Measurements from ENCODE around the gene LLGL2.

LLGL2 gene

GRCh38 chr17:75493476-75494129 lies 31.9 kb upstream of the LLGL2 start:
- DNase-seq, result no peak

GRCh38 chr17:75494326-75494877 lies 31.1 kb upstream of the LLGL2 start:
- no peak for DNase-seq

DNA sequence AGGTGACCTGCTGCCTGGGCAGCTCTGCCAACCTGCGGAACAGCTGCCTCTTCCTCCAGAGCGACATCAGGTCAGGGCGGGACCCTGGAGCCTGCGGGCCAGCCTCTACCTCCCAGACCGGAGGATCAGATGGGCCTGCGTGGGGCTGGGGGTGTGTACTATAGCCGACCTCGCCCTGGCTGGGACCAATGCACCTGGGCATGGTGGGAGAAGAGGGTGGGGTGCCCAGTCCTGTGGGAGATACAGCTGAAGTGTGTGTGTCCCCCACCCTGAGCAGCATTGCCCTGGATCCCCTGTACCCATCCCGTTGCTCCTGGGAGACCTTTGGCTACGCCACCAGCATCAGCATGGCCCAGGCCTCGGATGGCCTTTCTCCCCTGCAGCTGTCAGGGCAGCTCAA lies 29.5 kb upstream of the LLGL2 start:
- DNase-seq, result no peak

- DNase-seq, result no peak
These were observed 27.3 kb upstream of the LLGL2 start for GRCh38 chr17:75498039-75498725.

DNA sequence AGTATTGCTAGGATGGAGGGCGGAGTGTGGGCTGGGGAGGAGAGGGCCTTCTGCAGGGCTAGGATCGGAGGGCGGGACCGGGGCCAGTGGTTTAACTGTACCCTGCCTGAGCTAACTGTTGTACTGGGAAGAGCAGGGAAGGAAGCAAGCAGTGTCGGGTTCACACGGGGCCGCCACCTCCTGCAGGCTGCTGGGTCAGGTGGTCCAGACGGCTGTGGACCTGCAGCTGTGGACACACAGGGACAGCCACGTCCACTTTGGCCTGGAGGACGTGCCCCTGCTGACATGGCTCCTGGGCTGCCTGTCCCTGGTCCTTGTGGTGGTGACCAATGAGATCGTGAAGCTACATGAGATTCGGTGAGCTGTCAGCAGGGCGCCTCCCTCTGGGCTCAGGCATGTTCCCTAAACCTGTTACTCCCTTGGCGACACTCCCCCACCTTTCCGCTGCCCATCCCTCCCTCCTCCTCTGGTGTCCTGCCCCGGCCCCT lies 26.7 kb upstream of the LLGL2 start:
- DNase-seq, result no peak

GRCh38 chr17:75499313-75500022 lies 26.0 kb upstream of the LLGL2 start:
- DNase-seq, result no peak

DNA sequence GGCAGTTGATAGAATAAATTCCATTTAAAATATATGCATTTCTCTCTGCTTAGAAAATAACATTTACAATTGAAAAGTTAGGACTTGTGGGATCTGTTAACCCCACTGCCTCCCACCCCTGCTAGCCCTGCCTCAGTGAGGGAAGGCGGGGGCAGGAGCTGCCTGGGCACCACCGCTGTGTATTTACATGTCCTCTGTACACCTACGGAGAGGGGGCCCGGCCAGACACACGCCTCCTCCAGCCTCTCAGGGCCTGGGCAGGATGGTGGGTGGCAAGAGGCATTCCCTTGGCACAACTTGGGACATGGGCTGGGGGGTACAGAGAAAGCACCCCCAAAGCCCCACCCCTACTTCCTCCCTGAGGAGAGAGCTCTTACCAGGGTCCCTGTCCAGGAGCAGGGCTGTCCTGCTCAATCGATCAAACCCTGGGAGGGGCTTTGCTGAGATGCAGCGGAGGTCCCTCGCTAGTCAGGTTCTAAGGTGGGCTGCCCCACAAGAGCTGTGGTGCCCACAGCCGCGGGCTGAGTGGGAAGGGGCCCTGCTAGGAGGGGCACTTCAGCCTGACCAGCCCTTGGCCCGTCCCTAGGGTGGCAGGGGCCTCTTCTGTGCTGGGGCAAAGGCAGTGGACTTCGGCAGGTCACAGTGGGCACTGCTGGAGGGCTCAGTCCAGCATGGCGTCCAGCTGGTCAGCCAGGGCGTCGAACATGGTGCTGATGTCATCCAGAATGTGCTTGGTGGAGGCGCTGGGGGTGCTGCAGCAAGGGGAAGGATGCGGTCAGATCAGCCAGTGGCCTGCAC lies 24.9 kb upstream of the LLGL2 start:
- no peak for DNase-seq

DNA sequence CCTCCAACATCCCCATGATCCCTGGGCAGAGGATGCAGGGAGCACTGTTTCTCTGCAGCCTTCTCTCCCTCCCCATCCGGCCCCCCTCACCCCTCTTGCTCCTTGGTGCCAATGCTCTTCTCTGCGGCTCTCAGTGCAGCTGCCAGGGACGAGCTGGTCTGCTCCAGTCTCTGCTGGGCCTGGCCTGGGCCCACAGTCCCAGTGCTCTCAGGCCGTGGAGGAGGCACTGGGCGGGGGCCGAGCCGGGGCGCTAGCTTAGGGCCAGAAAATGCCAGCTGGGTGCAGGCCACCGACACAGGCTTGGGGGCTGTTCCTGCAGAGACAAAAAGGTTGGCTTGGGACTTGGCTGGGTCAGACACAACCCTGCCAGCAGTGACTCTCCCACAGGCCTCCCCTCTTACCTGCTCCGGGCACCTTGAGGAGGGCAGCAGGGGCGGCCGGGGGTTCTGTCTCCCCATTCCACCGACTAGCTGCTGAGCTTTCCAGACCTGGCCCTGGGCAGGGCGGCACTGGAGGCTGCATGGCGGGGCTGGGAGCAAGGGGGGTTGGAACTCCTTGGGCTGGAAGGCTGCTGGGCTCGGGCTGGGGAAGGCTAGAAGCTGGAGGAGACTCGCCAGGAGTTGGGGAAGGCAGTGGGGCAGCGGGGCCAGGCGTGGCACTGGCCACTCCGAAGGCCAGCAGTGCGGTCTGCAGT lies 24.0 kb upstream of the LLGL2 start:
- DNase-seq, result no peak

DNA sequence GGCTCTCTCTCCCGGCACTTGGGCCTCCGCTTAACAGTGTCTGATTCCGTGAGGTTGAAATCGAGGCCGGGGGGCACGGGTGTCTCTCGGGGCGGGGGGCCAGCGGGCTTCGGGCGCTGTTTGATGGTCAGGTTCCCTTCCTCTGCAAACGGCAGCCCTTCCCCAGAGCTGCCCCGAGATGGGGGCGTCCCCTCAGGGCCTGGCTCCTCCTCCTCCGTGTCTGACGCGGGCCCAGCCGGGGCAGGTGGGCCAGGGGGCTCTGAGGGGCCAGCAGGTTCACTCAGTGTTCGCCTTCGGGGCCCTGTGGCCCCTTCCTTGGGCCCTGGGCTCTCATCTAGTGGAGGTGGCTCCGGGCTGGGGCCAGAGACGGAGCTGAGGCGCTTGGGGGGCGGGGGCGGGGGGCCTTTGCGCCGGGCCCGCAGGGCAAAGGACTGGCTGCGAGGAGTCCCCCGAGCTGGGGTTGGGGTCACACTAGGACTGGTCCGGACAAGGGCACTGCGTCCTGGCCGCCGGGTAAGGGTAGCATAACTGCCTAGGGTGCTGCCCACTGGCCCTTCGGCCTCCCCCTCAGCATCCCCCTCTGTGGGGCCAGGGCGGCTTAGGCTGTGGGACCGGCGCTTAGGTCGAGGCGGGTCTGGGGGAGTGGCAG lies 23.3 kb upstream of the LLGL2 start:
- DNase-seq, result no peak

DNA sequence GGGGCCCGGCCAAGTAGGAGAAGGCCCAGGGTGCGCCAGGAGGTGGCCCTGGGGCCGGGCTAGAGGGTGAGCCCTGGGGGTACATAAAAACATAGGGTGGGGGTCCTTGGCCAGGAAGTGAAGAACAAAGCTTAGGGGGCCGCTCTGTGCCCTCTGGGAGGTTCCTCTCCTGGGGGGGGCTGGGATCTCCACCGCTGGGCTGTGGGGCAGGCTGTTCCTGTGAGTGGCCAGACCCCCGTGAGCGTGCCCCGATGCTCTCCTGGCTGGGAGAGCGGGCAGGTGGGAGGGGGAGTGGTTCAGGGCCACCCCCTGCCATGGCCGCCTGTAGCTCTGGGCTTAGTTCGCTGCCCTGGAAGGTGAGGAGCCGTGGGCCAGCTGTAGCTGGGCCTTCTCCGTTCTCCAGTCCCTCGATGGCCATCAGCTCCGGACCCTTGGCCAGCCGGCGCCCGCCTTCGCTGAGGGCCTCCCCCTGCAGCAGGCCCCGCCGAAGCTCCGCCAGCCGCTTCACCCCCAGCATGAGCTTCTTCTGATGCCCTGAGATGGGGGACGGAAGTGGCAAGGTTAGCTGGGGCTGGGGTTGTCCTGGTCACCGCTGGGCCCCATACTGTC lies 22.7 kb upstream of the LLGL2 start:
- DNase-seq, result no peak

DNA sequence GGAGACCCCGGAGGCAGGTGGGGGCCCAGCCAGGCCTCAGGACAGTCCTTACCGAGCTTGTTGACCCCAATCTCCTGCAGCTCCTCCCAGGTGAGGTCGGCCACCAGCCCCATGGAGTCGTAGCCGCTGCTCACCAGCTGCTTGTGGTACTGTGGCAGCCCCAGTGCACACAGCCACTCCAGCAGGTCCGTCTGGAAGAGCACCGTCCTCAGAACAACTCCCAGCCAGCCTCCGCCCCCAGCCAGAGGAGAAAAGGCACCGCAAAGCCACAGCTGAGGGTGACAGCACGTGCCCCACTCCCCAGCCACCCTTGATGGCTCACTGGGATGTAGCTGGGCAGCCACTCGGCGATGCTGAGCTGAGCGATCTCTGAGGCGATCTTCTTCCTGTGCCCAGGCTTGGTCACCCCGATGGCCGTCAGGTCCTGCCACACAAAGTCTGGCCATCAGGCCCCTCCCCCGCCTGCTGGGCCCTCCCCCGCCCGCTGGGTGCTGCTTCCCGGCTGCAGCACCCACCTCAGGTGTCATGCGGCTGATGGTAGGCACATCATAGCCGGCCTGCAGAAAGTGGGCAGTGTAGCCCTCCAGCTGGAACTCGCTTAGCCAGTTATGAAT lies 22.1 kb upstream of the LLGL2 start:
- no peak for DNase-seq

DNA sequence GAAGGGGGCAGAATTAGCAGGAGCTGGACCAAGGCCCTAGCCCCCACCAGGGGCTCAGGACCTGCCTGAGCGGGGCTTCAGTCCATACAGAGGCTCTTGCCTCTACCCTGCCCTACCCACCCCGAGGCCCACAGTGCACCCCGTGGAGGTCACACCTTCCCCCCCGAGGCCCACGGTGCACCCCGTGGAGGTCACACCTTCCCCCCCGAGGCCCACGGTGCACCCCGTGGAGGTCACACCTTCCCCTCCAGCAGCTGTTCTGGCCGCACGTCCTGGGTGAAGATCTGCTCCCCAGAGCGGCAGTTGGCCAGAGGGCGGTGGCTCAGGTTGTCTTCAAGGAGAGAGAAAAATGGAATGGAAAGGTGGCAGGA lies 21.5 kb upstream of the LLGL2 start:
- no peak for DNase-seq

GRCh38 chr17:75504347-75505151 lies 20.9 kb upstream of the LLGL2 start:
- DNase-seq, result no peak

GRCh38 chr17:75505152-75505409 lies 20.4 kb upstream of the LLGL2 start:
- no peak for DNase-seq

DNA sequence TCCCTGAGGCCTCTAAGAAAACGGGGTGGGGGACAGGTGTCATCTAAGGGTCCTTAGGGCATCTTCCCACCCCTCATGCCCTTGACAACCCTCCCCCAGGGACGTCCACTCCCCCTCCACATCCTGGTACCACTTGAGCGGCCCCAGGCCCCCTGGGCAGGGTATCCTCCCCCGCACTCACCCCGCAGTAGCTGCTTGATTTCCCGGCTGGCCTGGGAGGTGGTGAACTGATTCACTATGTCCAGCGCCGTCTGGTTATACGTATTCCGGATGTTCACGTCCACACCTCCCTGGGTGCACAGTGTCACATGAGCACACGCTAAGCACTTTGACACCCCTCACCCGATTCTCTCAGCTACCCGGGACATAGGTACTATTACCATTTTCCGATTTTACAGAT lies 19.9 kb upstream of the LLGL2 start:
- DNase-seq, result no peak

GRCh38 chr17:75506134-75506533 lies 19.4 kb upstream of the LLGL2 start:
- DNase-seq, result no peak

GRCh38 chr17:75506888-75507287 lies 18.6 kb upstream of the LLGL2 start:
- DNase-seq, result no peak

GRCh38 chr17:75507733-75508719 lies 17.5 kb upstream of the LLGL2 start:
- DNase-seq, result no peak

GRCh38 chr17:75508931-75509361 lies 16.6 kb upstream of the LLGL2 start:
- DNase-seq, result no peak
